ENCODE measurements around the gene CTBP2. TPM values are rescaled to one million over a fixed set of nuclear protein-coding genes. Genes with fewer than 3 reads are reported as not detected.

Gene CTBP2
- total RNA-seq, 4 donors from 2014 or later = 74.8 to 103 (median 79.2) TPM

GRCh38 chr10:125192005-125192404 lies 31.6 kb upstream of the CTBP2 start:
- TF ChIP-seq POLR2A (IDR thresholded peaks at IDR 0.05) (no peak), CTCF (IDR thresholded peaks at IDR 0.05) (no peak), POLR2AphosphoS5 (IDR thresholded peaks at IDR 0.05) (no peak), EP300 (IDR thresholded peaks at IDR 0.05) (no peak)
- ATAC-seq = no peak
- Histone ChIP-seq H3K9me3 (no peaks in the 10 kb centered on the region), H3K27ac (no peak overlapping the region), H3K4me3 (no peak overlapping the region), H3K36me3 (no peaks in the 10 kb centered on the region), H3K27me3 (no peaks in the 10 kb centered on the region), H3K4me1 (no peaks in the 10 kb centered on the region)
- 91 to 100% methylated on average over 5 to 9 of the region's 9 CpGs for WGBS, 2 donors (ENCODE audit: low coverage in 1 of 2)

GRCh38 chr10:125190946-125191345 lies 30.6 kb upstream of the CTBP2 start:
- WGBS, 2 donors (ENCODE audit: low coverage in 1 of 2) = 67 to 71% methylated on average over 3 to 5 of the region's 8 CpGs
- H3K4me3 ChIP-seq = no peak overlapping the region
- no peak overlapping the region for H3K27ac ChIP-seq
- ATAC-seq = no peak
- TF ChIP-seq POLR2AphosphoS5 (IDR thresholded peaks at IDR 0.05) = no peak
- TF ChIP-seq EP300 (IDR thresholded peaks at IDR 0.05) = no peak
- no peak for TF ChIP-seq POLR2A (IDR thresholded peaks at IDR 0.05)
- no peak for TF ChIP-seq CTCF (IDR thresholded peaks at IDR 0.05)
- H3K36me3 ChIP-seq = no peaks in the 10 kb centered on the region
- H3K4me1 ChIP-seq = no peaks in the 10 kb centered on the region
- H3K9me3 ChIP-seq = no peaks in the 10 kb centered on the region
- H3K27me3 ChIP-seq = no peaks in the 10 kb centered on the region

- Histone ChIP-seq H3K27me3 (no peaks in the 10 kb centered on the region), H3K36me3 (no peaks in the 10 kb centered on the region), H3K4me1 (no peaks in the 10 kb centered on the region), H3K9me3 (no peaks in the 10 kb centered on the region), H3K4me3 (no peak overlapping the region), H3K27ac (no peak overlapping the region)
- WGBS, 2 donors (ENCODE audit: low coverage in 1 of 2) = 40 to 63% methylated on average over 1 to 6 of the region's 6 CpGs
- TF ChIP-seq CTCF (IDR thresholded peaks at IDR 0.05) (no peak), POLR2AphosphoS5 (IDR thresholded peaks at IDR 0.05) (no peak), POLR2A (IDR thresholded peaks at IDR 0.05) (no peak)
- no peak for ATAC-seq
These were observed 30.1 kb upstream of the CTBP2 start for GRCh38 chr10:125190414-125190813.

GRCh38 chr10:125189162-125189561 lies 28.8 kb upstream of the CTBP2 start:
- H3K4me3 ChIP-seq = no peak overlapping the region
- H3K27ac ChIP-seq = no peak overlapping the region
- ATAC-seq = no peak
- no peaks in the 10 kb centered on the region for H3K27me3 ChIP-seq
- TF ChIP-seq POLR2AphosphoS5 (IDR thresholded peaks at IDR 0.05) (no peak), POLR2A (IDR thresholded peaks at IDR 0.05) (no peak), CTCF (IDR thresholded peaks at IDR 0.05) (no peak), EP300 (IDR thresholded peaks at IDR 0.05) (no peak)
- WGBS, 2 donors (ENCODE audit: low coverage in 1 of 2) = 67% methylated on average over 1 of the region's 8 CpGs; no CpG with 5 or more reads in 1 of the 2 donors
- H3K9me3 ChIP-seq = no peaks in the 10 kb centered on the region
- H3K4me1 ChIP-seq = no peaks in the 10 kb centered on the region
- H3K36me3 ChIP-seq = no peaks in the 10 kb centered on the region

GRCh38 chr10:125187238-125188194 lies 27.2 kb upstream of the CTBP2 start:
- no peak for TF ChIP-seq CTCF (IDR thresholded peaks at IDR 0.05)
- no peak for TF ChIP-seq EP300 (IDR thresholded peaks at IDR 0.05)
- no peak for TF ChIP-seq POLR2A (IDR thresholded peaks at IDR 0.05)
- TF ChIP-seq POLR2AphosphoS5 (IDR thresholded peaks at IDR 0.05) = no peak
- no peak for ATAC-seq
- no peaks in the 10 kb centered on the region for H3K36me3 ChIP-seq
- H3K27ac ChIP-seq = no peak overlapping the region
- no peak overlapping the region for H3K4me3 ChIP-seq
- H3K27me3 ChIP-seq = no peaks in the 10 kb centered on the region
- no peaks in the 10 kb centered on the region for H3K9me3 ChIP-seq
- no peaks in the 10 kb centered on the region for H3K4me1 ChIP-seq
- WGBS, 2 donors (ENCODE audit: low coverage in 1 of 2) = 86 to 92% methylated on average over 2 to 4 of the region's 6 CpGs

All from gastroesophageal sphincter (tissue), 4 donors.